Measurements from ENCODE around the gene AKAP6. TPM values are rescaled to one million over a fixed set of nuclear protein-coding genes. Genes with fewer than 3 reads are reported as not detected.
"Not testable (repeated sequence)": the region's sequence is repeated elsewhere in the genome, so short reads cannot be mapped to it uniquely, and the experiment has no call there.

The AKAP6 gene
- total RNA-seq, 2 donors from 2014 or later: 98.2 to 111 TPM

DNA sequence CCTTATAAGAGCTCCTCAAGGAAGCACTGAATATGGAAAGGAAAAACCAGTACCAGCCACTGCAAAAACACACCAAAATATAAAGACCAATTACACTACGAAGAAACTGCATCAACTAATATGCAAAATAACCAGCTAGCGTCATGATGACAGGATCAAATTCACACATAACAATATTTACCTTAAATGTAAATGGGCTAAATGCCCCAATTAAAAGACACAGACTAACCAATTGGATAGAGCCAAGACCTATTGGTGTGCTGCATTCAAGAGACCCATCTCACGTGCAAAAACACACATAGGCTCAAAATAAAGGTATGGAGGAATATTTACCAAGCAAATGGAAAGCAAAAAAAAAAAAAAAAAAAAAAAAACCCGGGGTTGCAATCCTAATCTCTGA, 133.5 kb downstream of the AKAP6 start:
- intact Hi-C loops (cut with DNase I): loop anchor here (10.0 kb wide), 2 partner anchors 388 to 538 kb away; partner anchors contain the start of gene ARHGAP5 (in 2 of the 2)
- DNase-seq, ATAC-seq: not testable (repeated sequence)

DNA sequence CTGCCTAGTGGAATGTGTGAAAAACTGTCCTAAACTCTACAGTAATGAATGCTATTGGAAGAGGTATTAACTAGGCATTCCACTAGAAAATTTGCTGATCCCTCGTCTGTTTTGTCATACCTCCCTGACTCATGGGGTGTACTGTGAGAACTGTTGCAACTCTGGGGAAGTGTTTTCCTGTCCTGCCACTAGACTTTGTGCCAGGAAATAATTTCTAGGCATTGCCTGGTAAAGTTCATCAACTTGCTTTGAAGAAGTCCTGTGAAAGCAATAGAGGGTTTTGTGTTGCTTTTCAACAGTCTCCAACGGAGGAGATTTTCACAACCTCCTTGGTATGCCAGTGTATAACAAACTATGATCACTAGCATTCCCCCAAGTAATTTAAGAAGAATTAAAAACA, 139.9 kb downstream of the AKAP6 start:
- intact Hi-C loops (cut with DNase I): loop anchor here (5.0 to 10.0 kb wide), 3 partner anchors 212 to 544 kb away; partner anchors contain the start of gene ARHGAP5 (in 2 of the 2)

GRCh38 chr14:32469388-32470160, 140.5 kb downstream of the AKAP6 start:
- ATAC-seq (peak in 1 of 2 donors; percentile 59), DNase-seq (no peak)
- intact Hi-C loops (cut with DNase I): loop anchor here (5.0 to 10.0 kb wide), 3 partner anchors 212 to 545 kb away; partner anchors contain the start of gene ARHGAP5 (in 2 of the 2)

More for the DNA sequence above, 139.9 kb downstream of the AKAP6 start:
- ATAC-seq (peak; percentile 58 to 71), DNase-seq (no peak)

- ATAC-seq (no peak), DNase-seq (no peak)
- intact Hi-C loops (cut with DNase I): no loop called here
Measured at GRCh38 chr14:32470161-32470715, 141.1 kb downstream of the AKAP6 start.

- intact Hi-C loops (cut with DNase I): no loop called here
- DNase-seq (no peak), ATAC-seq (no peak)
Measured at GRCh38 chr14:32471181-32471580, 142.1 kb downstream of the AKAP6 start.

DNA sequence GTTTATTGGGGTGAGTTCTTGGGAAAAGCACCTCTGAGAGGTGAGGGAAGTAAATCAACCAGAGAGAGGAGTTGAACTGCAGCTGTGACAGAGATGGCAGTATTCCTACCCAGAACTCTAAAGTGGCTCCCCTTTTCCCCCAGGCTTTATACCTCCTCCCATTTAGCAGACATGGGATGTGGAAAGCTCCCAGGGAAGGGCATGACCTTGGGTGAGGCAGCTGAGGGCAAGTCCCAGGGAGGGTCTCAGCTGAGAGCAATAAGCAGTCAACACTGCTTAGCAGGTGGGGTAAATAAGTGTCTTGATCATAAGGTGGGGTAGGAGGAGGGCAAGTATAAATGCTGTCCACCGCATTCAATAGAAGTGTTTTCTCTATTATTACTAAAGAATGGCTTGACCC, 143.0 kb downstream of the AKAP6 start:
- intact Hi-C loops (cut with DNase I): no loop called here
- DNase-seq (no peak), ATAC-seq (no peak)

DNA sequence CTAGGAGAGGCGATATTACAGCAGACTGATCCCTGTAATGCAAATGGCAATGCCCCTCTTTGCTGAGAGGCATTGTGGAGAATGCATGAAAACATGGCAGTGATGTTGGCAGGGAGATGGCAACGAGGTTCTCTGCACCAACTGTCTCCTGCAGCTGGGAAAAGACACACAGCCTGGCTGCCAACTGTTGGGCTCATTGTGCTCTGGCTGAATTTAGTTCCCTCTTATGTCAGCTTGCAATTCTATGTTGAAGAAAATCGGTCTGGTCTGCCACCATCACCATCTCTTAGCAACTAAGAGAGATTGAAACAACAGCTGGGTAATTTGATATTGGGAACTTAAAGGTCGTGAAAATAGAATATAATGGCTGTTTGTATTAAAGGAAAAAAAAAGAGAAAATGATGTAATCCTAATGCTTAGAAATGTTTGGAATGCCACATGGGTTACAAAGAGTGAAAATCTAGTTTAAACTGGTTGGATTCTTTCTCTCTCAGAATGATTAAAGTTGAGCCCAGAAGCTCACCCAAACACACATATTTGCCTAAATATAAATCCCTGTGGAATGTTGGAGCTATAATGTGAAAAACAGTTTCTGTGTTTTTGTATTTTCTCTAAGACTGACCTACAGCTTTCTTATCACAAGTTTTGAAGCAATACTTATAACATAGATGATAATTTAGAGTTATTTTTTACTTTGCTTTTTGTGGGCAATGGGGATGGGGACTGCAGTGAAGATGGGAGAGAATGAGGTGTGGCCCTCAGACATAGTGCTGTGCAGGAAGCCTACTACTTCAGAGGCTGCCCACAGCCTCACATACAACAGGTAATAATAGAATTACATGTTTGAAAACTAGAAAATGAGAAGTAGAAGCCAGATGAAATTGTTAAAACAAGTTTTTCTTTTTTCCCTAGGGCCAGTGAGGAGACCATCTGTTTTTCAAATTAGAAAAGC, 143.7 kb downstream of the AKAP6 start:
- intact Hi-C loops (cut with DNase I): no loop called here
- peak; percentile 36 to 39 for ATAC-seq

DNA sequence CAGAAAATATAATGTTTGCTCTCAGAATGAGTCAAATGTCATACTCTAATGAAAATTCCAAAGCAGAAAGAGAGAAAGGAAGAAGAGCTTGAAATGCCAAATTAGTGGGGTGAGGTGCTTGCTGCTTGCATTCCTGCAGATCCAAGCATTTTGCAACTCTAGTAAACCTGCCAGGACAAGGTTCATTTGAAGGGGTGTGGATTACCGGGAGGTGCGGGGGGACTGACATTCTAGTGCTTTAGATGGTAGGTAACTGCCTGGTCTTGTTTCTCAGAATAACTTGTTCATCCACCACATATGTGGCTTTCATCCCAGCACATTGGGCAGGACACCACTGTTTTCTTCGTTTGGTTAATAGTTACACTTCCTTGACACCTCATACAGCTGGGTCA, 144.4 kb downstream of the AKAP6 start:
- DNase-seq: peak; percentile 58
- intact Hi-C loops (cut with DNase I): no loop called here
- peak; percentile 64 to 79 for ATAC-seq

More for the DNA sequence above, 143.7 kb downstream of the AKAP6 start:
- no peak for DNase-seq

DNA sequence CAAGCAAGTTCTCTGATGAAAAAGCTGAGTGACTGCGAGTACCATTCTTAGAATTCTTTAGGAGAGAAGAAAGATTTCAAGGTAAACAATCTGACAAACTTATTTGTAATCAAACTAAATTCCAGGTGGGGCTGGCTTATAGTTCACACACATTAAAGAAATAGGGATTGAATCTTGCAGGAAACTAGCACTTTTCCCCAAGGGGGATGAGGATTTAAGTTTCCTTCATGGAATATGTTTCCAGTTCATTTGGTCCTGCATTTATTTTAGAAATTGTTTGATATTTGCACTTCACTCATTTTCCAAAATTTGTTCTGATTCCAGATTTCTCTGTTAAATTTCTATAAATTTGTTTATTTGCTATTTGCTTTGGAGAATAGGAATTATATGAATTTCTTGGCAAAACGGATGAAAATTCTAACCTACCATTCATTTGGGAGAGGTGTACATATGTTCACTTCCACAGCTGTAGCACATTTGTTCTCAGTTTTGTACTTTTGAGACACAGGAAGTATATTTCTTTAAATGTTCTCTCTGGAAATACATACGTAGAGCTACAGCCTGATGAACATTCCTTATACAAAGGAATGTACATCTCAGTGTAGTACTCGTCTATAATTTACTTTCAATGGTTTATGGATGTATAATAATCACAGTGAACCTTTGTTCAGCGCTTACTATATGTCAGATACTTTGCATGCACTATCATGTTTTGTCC, 145.5 kb downstream of the AKAP6 start:
- ATAC-seq (no peak), DNase-seq (no peak)
- intact Hi-C loops (cut with DNase I): no loop called here

DNA sequence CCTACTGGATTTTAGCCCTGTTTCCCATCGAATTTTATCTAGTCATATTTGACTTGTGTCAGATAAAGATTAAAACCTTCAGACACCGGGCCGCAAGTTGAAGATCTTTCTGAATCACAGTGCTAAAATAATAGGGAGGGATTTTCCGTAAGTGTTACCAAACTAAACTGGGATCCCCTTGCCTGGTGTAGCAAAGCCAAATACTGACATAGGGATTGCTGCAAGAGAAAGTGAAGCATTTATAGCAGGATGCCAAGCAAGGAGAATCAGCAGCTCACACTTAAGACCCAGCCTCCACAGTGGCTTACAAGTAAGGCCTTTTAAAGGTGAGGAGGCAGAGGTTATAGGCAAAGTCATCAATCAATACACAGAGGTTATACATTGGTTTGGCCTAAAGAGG, 147.4 kb downstream of the AKAP6 start:
- no peak for DNase-seq
- ATAC-seq: peak in 1 of 2 donors; percentile 29
- intact Hi-C loops (cut with DNase I): no loop called here

GRCh38 chr14:32477396-32477795, 148.3 kb downstream of the AKAP6 start:
- no peak for DNase-seq
- intact Hi-C loops (cut with DNase I): no loop called here
- ATAC-seq: no peak

DNA sequence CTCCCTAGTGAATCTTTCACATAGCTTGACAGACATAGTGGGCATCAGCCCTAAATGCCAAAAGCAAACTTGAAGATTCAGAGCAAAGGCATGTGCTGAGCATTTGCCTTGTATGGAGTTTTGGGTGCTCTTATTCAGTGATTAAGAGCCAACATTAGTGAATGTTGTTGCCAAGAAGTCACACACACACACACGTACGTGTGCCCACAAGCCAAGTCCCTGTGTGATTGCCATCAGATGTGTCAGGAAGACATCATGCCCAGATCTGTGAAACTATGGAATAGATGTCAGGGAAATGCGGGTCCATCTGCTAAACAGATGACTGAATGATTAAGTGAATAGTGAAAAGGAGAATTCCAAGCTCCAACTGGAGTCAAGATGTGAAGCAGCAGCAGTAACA, 149.0 kb downstream of the AKAP6 start:
- ATAC-seq (peak in 1 of 2 donors; percentile 38), DNase-seq (no peak)
- intact Hi-C loops (cut with DNase I): no loop called here

DNA sequence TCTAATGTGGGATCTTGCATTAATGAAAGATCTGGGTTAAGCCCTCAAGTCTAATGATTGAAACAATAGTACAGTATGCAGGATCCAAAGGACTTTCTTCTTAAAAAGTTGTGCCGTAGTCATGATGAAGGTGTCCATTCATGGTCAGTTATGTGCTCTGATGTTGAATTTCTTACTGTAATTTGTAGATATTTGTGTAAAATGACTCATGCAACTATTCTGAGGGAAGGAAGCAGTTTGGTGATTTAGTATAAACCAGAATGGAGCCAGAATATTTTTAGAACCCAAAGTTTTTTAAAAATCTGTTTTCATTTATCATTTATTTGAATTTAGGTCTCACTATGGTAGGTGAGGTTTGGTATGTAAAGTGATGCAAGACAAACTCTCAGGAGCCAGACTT, 151.2 kb downstream of the AKAP6 start:
- no peak for DNase-seq
- intact Hi-C loops (cut with DNase I): no loop called here
- ATAC-seq: no peak

- no peak for DNase-seq
- intact Hi-C loops (cut with DNase I): no loop called here
- no peak for ATAC-seq
Measured at GRCh38 chr14:32481707-32482106, 152.6 kb downstream of the AKAP6 start.

- intact Hi-C loops (cut with DNase I): no loop called here
- no peak for ATAC-seq
- DNase-seq: no peak
Measured at GRCh38 chr14:32491416-32492016, 162.4 kb downstream of the AKAP6 start.

DNA sequence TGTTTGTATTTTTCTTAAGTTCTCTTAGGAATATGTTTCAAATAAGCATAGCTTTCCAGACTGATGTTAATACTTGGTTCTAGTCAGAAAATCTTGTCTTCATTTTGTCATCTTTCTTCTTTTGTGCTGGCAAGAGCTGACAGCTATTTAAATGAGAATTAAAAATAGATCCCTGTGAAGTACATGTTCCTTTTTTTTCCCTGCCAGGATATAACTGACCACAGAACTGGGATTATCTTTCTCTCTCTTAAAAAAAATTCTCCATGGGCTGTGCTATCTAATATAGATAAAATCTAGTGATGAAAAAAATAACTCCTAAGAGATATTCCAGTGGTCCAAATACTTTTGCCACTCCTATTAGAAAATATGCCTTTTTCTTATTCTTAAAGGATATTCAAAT, 163.4 kb downstream of the AKAP6 start:
- intact Hi-C loops (cut with DNase I): no loop called here
- DNase-seq: no peak
- ATAC-seq: no peak

GRCh38 chr14:32494609-32495434, 165.7 kb downstream of the AKAP6 start:
- DNase-seq (no peak), ATAC-seq (peak; percentile 86 to 88)
- intact Hi-C loops (cut with DNase I): no loop called here

GRCh38 chr14:32495435-32495734, 166.3 kb downstream of the AKAP6 start:
- DNase-seq: no peak
- ATAC-seq: peak; percentile 17 to 26
- intact Hi-C loops (cut with DNase I): no loop called here
